Thoracic aorta (tissue), 2 donors: ENCODE data around the gene BCR. TPM values are rescaled to one million over a fixed set of nuclear protein-coding genes. Genes with fewer than 3 reads are reported as not detected.
A peak's percentile ranks its signal among the peaks of the same experiment; 100 is the strongest.

Source experiments
- ATAC-seq: fragments of 150-250 bp; one replicate; pipeline ENCODE4 v1.8.0; 2017; ENCODE audit warnings: low read depth; ENCODE audit not compliant: insufficient number of reproducible peaks, low FRiP score
- DNase-seq: peaks from one replicate; pipeline ENCODE4 v3.0.0-alpha.2; 2020; ENCODE audit warnings: low spot score
- H3K27ac ChIP-seq, 2 donors: fragments of 200-600 bp; sonication (generic); 1 replicate in 1 of 2; 2 replicates in 1 of 2; pipeline ENCODE4 v1.5.1; 2016; ENCODE audit warnings: mild to moderate bottlenecking in 2 of 2, moderate library complexity in 2 of 2
- H3K27me3 ChIP-seq: fragments of 200-600 bp; sonication (generic); replicated peaks from 2 replicates; pipeline ENCODE4 v1.6.0; 2016; ENCODE audit warnings: mild to moderate bottlenecking; ENCODE audit not compliant: insufficient read depth
- H3K36me3 ChIP-seq: fragments of 200-600 bp; sonication (generic); one replicate; pipeline ENCODE4 v1.5.1; 2016
- H3K4me1 ChIP-seq, 2 donors: fragments of 200-600 bp; sonication (generic); 1 replicate in 1 of 2; 2 replicates in 1 of 2; pipeline versions ENCODE4 v1.5.1 to v1.6.0; 2016; ENCODE audit warnings: low read depth in 2 of 2, mild to moderate bottlenecking in 1 of 2; ENCODE audit not compliant: control insufficient read depth in 1 of 2
- H3K4me3 ChIP-seq: fragments of 200-600 bp; sonication (generic); 2 replicates; pipeline ENCODE4 v1.5.1; 2016; ENCODE audit warnings: mild to moderate bottlenecking
- H3K9me3 ChIP-seq: fragments of 200-600 bp; sonication (generic); 2 replicates; pipeline ENCODE4 v1.5.1; 2016
- total RNA-seq, 2 donors: library from RNA; depleted of rRNA; stranded (reverse); fragments of >200 nt; gene quantifications; one replicate each; pipeline versions ENCODE4 v1.1.0 to v1.2.3, GENCODE V29; 2016
- TF ChIP-seq, protein P1 (sequence below): fragments of 200-600 bp; sonication (generic); IDR thresholded peaks from one replicate; pipeline ENCODE4 v1.5.1; 2019; ENCODE audit warnings: antibody characterized with exemption

The BCR gene
- total RNA-seq, 2 donors from 2014 or later = 73.2 to 232 TPM

- TF ChIP-seq, protein P1, sequence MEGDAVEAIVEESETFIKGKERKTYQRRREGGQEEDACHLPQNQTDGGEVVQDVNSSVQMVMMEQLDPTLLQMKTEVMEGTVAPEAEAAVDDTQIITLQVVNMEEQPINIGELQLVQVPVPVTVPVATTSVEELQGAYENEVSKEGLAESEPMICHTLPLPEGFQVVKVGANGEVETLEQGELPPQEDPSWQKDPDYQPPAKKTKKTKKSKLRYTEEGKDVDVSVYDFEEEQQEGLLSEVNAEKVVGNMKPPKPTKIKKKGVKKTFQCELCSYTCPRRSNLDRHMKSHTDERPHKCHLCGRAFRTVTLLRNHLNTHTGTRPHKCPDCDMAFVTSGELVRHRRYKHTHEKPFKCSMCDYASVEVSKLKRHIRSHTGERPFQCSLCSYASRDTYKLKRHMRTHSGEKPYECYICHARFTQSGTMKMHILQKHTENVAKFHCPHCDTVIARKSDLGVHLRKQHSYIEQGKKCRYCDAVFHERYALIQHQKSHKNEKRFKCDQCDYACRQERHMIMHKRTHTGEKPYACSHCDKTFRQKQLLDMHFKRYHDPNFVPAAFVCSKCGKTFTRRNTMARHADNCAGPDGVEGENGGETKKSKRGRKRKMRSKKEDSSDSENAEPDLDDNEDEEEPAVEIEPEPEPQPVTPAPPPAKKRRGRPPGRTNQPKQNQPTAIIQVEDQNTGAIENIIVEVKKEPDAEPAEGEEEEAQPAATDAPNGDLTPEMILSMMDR = no peak
- ATAC-seq (peak; percentile 63), DNase-seq (no peak)
- no peaks in the 10 kb centered on the region for H3K36me3 ChIP-seq
- peaks cover 67 to 93% of the 10 kb centered on the region in 2 donors for H3K4me1 ChIP-seq
- peak overlapping the region; percentile 56 to 76 for H3K27ac ChIP-seq
- peak overlapping the region; percentile 2 for H3K4me3 ChIP-seq
- no peaks in the 10 kb centered on the region for H3K27me3 ChIP-seq
- no peaks in the 10 kb centered on the region for H3K9me3 ChIP-seq
Observed at GRCh38 chr22:23215294-23216241, 35.3 kb downstream of the BCR start.

GRCh38 chr22:23216461-23217170 is 36.3 kb downstream of the BCR start:
- Histone ChIP-seq H3K4me1 (peaks cover 76 to 97% of the 10 kb centered on the region in 2 donors), H3K9me3 (no peaks in the 10 kb centered on the region), H3K27me3 (no peaks in the 10 kb centered on the region), H3K36me3 (no peaks in the 10 kb centered on the region), H3K4me3 (peak overlapping the region; percentile 2), H3K27ac (peak overlapping the region; percentile 56 to 76)
- TF ChIP-seq, protein P1 = no peak
- no peak for ATAC-seq
- DNase-seq = no peak

GRCh38 chr22:23217171-23218052 is 37.1 kb downstream of the BCR start:
- Histone ChIP-seq H3K4me1 (peaks cover 75 to 93% of the 10 kb centered on the region in 2 donors), H3K27ac (peak overlapping the region; percentile 51 to 56), H3K9me3 (no peaks in the 10 kb centered on the region), H3K27me3 (no peaks in the 10 kb centered on the region), H3K36me3 (no peaks in the 10 kb centered on the region), H3K4me3 (no peak overlapping the region)
- no peak for DNase-seq
- TF ChIP-seq, protein P1 = no peak
- no peak for ATAC-seq

- Histone ChIP-seq H3K27me3 (no peaks in the 10 kb centered on the region), H3K36me3 (no peaks in the 10 kb centered on the region), H3K9me3 (no peaks in the 10 kb centered on the region), H3K4me3 (peak overlapping the region; percentile 25), H3K27ac (peak overlapping the region; percentile 25 to 56), H3K4me1 (peaks cover 67 to 90% of the 10 kb centered on the region in 2 donors)
- DNase-seq = no peak
- ATAC-seq = no peak
- TF ChIP-seq, protein P1 = no peak
Observed at GRCh38 chr22:23218053-23218866, 38.0 kb downstream of the BCR start.
